ENCODE measurements around the gene HIGD1B.
"Not testable (repeated sequence)": the region's sequence is repeated elsewhere in the genome, so short reads cannot be mapped to it uniquely, and the experiment has no call there.

HIGD1B gene

GRCh38 chr17:44847586-44847985 is at the start of gene HIGD1B:
TSS of gene HIGD1B (plus strand) at chr17:44847883. CDS start at chr17:44848153, 270 bp downstream.
- FAIRE-seq = no peak

- FAIRE-seq = no peak
Measured at GRCh38 chr17:44798356-44798755, 49.3 kb upstream of the HIGD1B start.

- no peak for FAIRE-seq
Measured at GRCh38 chr17:44801880-44802279, 45.8 kb upstream of the HIGD1B start.

- FAIRE-seq = peak; percentile 81
Measured at GRCh38 chr17:44804302-44805089, 43.2 kb upstream of the HIGD1B start.

- FAIRE-seq = no peak
Measured at GRCh38 chr17:44807093-44807816, 40.4 kb upstream of the HIGD1B start.

- peak; percentile 94 for FAIRE-seq
Measured at GRCh38 chr17:44807817-44808155, 39.9 kb upstream of the HIGD1B start.

GRCh38 chr17:44808156-44808555 is 39.5 kb upstream of the HIGD1B start:
- FAIRE-seq = no peak

GRCh38 chr17:44808656-44809388 is 38.9 kb upstream of the HIGD1B start:
- not testable (repeated sequence) for FAIRE-seq

GRCh38 chr17:44812263-44812662 is 35.4 kb upstream of the HIGD1B start:
- FAIRE-seq = peak; percentile 72

GRCh38 chr17:44818508-44818907 is 29.2 kb upstream of the HIGD1B start:
- FAIRE-seq = not testable (repeated sequence)

- peak; percentile 53 for FAIRE-seq
Measured at GRCh38 chr17:44820631-44821212, 27.0 kb upstream of the HIGD1B start.

GRCh38 chr17:44825236-44825635 is 22.4 kb upstream of the HIGD1B start:
- FAIRE-seq = not testable (repeated sequence)

- no peak for FAIRE-seq
Measured at GRCh38 chr17:44826123-44826790, 21.4 kb upstream of the HIGD1B start.

- no peak for FAIRE-seq
Measured at GRCh38 chr17:44827863-44828262, 19.8 kb upstream of the HIGD1B start.

- no peak for FAIRE-seq
Measured at GRCh38 chr17:44828919-44829522, 18.7 kb upstream of the HIGD1B start.

GRCh38 chr17:44829523-44830358 is 17.9 kb upstream of the HIGD1B start, which contains the start of gene GJC1:
TSS of gene GJC1 (minus strand) at chr17:44830287. CDS start at chr17:44805817, 24,470 bp downstream.
- no peak for FAIRE-seq

- no peak for FAIRE-seq
Measured at GRCh38 chr17:44830359-44831288, 17.1 kb upstream of the HIGD1B start.

GRCh38 chr17:44831371-44831770 is 16.3 kb upstream of the HIGD1B start:
- no peak for FAIRE-seq

GRCh38 chr17:44832805-44833204 is 14.9 kb upstream of the HIGD1B start:
- FAIRE-seq = no peak

GRCh38 chr17:44837196-44837595 is 10.5 kb upstream of the HIGD1B start:
- no peak for FAIRE-seq
